Measurements from ENCODE around the gene COPG1.

DNA sequence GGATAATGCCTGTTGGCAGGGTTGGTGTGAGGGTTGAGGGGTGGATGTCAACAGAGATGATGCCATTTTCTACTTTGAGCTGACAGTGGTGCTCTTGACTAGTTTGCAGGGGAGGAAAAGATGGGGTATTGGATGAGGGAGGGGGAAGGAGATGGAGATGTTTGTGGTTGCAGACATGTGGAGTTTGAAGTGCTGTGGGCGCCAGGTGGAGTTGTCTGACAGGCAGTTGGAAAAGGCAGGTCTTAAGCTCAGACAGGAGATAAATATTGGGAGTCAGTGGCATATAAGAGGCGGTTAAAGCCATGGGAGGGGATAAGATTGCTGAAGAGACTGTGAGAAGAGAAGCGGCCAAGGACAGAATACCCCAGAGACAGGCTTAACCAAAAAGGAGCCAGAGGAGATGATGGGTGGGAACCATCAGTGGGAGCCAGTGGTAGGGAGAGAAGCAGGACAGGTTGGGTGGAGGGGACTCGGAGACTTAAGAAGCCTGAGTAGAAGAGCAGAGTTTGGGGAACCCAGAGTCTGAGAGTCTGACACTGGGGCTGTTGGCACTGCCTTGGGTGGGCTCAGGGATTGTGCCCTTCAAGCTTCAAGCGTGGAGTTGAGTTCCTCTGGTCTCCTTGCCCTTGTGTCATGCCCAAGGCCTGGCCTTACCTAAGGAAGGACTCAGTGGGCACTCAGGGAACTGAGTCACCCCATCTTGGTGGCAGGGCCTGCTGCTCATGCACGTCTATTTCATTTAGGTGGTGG, 13.9 kb downstream of the COPG1 start:
- no peak for TF ChIP-seq POLR2A (IDR thresholded peaks at IDR 0.05; ENCODE audit: low read length)
- TF ChIP-seq GATA1 (IDR thresholded peaks at IDR 0.05; ENCODE audit: low read depth, low read length) = no peak

Data from erythroblast (primary cell).